CD4-positive, alpha-beta memory T cell (primary cell): ENCODE data around the gene RPL36. TPM values are rescaled to one million over a fixed set of nuclear protein-coding genes. Genes with fewer than 3 reads are reported as not detected.
"Not testable (repeated sequence)": the region's sequence is repeated elsewhere in the genome, so short reads cannot be mapped to it uniquely, and the experiment has no call there.

ENCODE experiments used
- CTCF ChIA-PET: fragments of 350-600 bp; sonication (Branson Sonifier 250); formaldehyde crosslinking; loops from one replicate; lab custom pipeline; 2021; ENCODE audit warnings: inconsistent platforms; ENCODE audit not compliant: partially characterized antibody; lab: Charles Lee
- POLR2A ChIA-PET: fragments of 350-600 bp; sonication (Branson Sonifier 250); formaldehyde crosslinking; loops from one replicate; lab custom pipeline; 2021; ENCODE audit not compliant: partially characterized antibody; lab: Charles Lee
- DNase-seq, 5 donors: peaks; one replicate each; pipeline versions ENCODE4 v3.0.0 to v3.0.0-alpha.2; 2020 to 2022; ENCODE audit warnings: mixed read lengths in 1 of 5
- H3K27ac ChIP-seq: one replicate; pipeline ENCODE4 v1.7.0; 2013; ENCODE audit warnings: low read depth, low read length
- H3K27me3 ChIP-seq: 2 replicates; pipeline ENCODE4 v1.7.0; 2013; ENCODE audit warnings: mild to moderate bottlenecking, low read length, moderate library complexity; ENCODE audit not compliant: insufficient read depth
- H3K36me3 ChIP-seq: 2 replicates; pipeline ENCODE4 v1.7.0; 2013; ENCODE audit warnings: mild to moderate bottlenecking, low read length, moderate library complexity; ENCODE audit not compliant: insufficient read depth
- H3K4me1 ChIP-seq: 2 replicates; pipeline ENCODE4 v1.7.0; 2013; ENCODE audit warnings: mild to moderate bottlenecking, low read length, moderate library complexity; ENCODE audit not compliant: insufficient read depth
- H3K4me3 ChIP-seq, 2 donors: one replicate each; pipeline ENCODE4 v1.7.0; 2013; ENCODE audit warnings: low read length in 2 of 2, mild to moderate bottlenecking in 1 of 2
- H3K9me3 ChIP-seq, 2 donors: one replicate each; pipeline ENCODE4 v1.7.0; 2013; ENCODE audit warnings: low read length in 2 of 2, control low read depth in 1 of 2; ENCODE audit not compliant: control insufficient read depth in 1 of 2
- H3K27ac Mint-ChIP-seq, 7 donors: one replicate each; pipeline ENCODE4 v1.8.0; 2020 to 2021; ENCODE audit warnings: mixed read lengths in 7 of 7, mild to moderate bottlenecking in 6 of 7, inconsistent platforms in 3 of 7, moderate library complexity in 3 of 7
- H3K27me3 Mint-ChIP-seq, 2 donors: one replicate each; pipeline ENCODE4 v1.8.0; 2020 to 2021; ENCODE audit warnings: mixed read lengths in 2 of 2
- H3K36me3 Mint-ChIP-seq, 2 donors: one replicate each; pipeline ENCODE4 v1.8.0; 2020 to 2021; ENCODE audit warnings: mixed read lengths in 2 of 2, inconsistent platforms in 1 of 2, mild to moderate bottlenecking in 1 of 2
- H3K4me1 Mint-ChIP-seq, 4 donors: one replicate each; pipeline ENCODE4 v1.8.0; 2020 to 2021; ENCODE audit warnings: mixed read lengths in 4 of 4, mild to moderate bottlenecking in 1 of 4
- H3K4me3 Mint-ChIP-seq, 8 donors: one replicate each; pipeline ENCODE4 v1.8.0; 2020 to 2021; ENCODE audit warnings: mixed read lengths in 8 of 8, mild to moderate bottlenecking in 7 of 8, moderate library complexity in 6 of 8, inconsistent platforms in 3 of 8
- H3K9me3 Mint-ChIP-seq, 8 donors: one replicate each; pipeline ENCODE4 v1.8.0; 2020 to 2021; ENCODE audit warnings: mixed read lengths in 8 of 8, mild to moderate bottlenecking in 5 of 8, inconsistent platforms in 3 of 8, moderate library complexity in 1 of 8
- intact Hi-C: fragments of 100-400 bp; cut with micrococcal nuclease; formaldehyde crosslinking; loops from one replicate; pipeline ENCODE4 v1.15.1; 2023
- polyA plus RNA-seq, 2 donors: library from polyadenylated mRNA; unstranded; fragments of 300-500 nt; fragmentation: Illumina TruSeq; gene quantifications; one replicate each; pipeline ENCODE4 v1.2.3, GENCODE V29; 2021
- total RNA-seq, 2 experiments: library from RNA; stranded (reverse); gene quantifications; one replicate each; pipeline ENCODE4 v1.2.3, GENCODE V29; 2021

RPL36 gene
- total and polyA plus RNA-seq, 4 experiments from 2014 or later, result 1,675 to 2,485 (median 1,812) TPM

GRCh38 chr19:5696196-5697021, 6.3 kb downstream of the RPL36 start:
- H3K4me3 ChIP-seq, result no peak overlapping the region
- ChIA-PET CTCF (no interaction called here), POLR2A (interaction anchor here (0.6 to 1.3 kb wide), 2 partner anchors 10 to 23 kb away, joined by 4 read pairs; partner anchors contain the start of gene LONP1)
- peaks cover 17% of the 10 kb centered on the region for H3K4me1 ChIP-seq
- no peaks in the 10 kb centered on the region for H3K9me3 ChIP-seq
- no peaks in the 10 kb centered on the region for H3K27me3 Mint-ChIP-seq
- H3K36me3 Mint-ChIP-seq, result peaks cover 0 to 47% of the 10 kb centered on the region in 2 donors
- peaks cover 47% of the 10 kb centered on the region for H3K36me3 ChIP-seq
- H3K27me3 ChIP-seq, result no peaks in the 10 kb centered on the region
- no peaks in the 10 kb centered on the region for H3K9me3 Mint-ChIP-seq
- no peak overlapping the region for H3K27ac ChIP-seq
- peaks cover 3 to 14% (median 6%) of the 10 kb centered on the region in 4 donors for H3K4me1 Mint-ChIP-seq
- intact Hi-C loops, result no loop called here
- no peak overlapping the region for H3K4me3 Mint-ChIP-seq
- peak overlapping the region in 2 of 7 donors; percentile 18 to 65 for H3K27ac Mint-ChIP-seq
- DNase-seq, result no peak

- H3K36me3 ChIP-seq, result peaks cover 43% of the 10 kb centered on the region
- H3K27ac ChIP-seq, result no peak overlapping the region
- Mint-ChIP-seq H3K9me3 (no peaks in the 10 kb centered on the region), H3K27me3 (no peaks in the 10 kb centered on the region), H3K27ac (peak overlapping the region in 3 of 7 donors; percentile 57 to 65 (median 63)), H3K36me3 (peaks cover 0 to 45% of the 10 kb centered on the region in 2 donors), H3K4me1 (peaks cover 0 to 10% (median 4%) of the 10 kb centered on the region in 4 donors), H3K4me3 (no peak overlapping the region)
- no peaks in the 10 kb centered on the region for H3K27me3 ChIP-seq
- peaks cover 9% of the 10 kb centered on the region for H3K4me1 ChIP-seq
- CTCF ChIA-PET, result no interaction called here
- POLR2A ChIA-PET, result interaction anchor here (1.5 kb wide), 1 partner anchor 22 kb away, joined by 4 read pairs; the partner anchor contains the start of gene LONP1
- no peak overlapping the region for H3K4me3 ChIP-seq
- intact Hi-C loops, result no loop called here
- no peaks in the 10 kb centered on the region for H3K9me3 ChIP-seq
- no peak for DNase-seq
Observed at GRCh38 chr19:5697022-5697889, 7.2 kb downstream of the RPL36 start.

GRCh38 chr19:5697890-5698634, 8.0 kb downstream of the RPL36 start:
- intact Hi-C loops, result no loop called here
- ChIA-PET POLR2A (interaction anchor here (1.3 to 1.9 kb wide), 3 partner anchors 7 to 22 kb away, joined by 4 to 7 read pairs (median 4); partner anchors contain the start of gene LONP1), CTCF (interaction anchor here (1.3 kb wide), 1 partner anchor 8 kb away, joined by 3 read pairs; the partner anchor contains the start of gene RPL36)
- peaks cover under 1 to 40% of the 10 kb centered on the region in 2 donors for H3K36me3 Mint-ChIP-seq
- no peaks in the 10 kb centered on the region for H3K27me3 Mint-ChIP-seq
- no peak for DNase-seq
- Histone ChIP-seq H3K36me3 (peaks cover 35% of the 10 kb centered on the region), H3K27ac (no peak overlapping the region), H3K27me3 (no peaks in the 10 kb centered on the region), H3K4me1 (peaks cover under 1% of the 10 kb centered on the region), H3K4me3 (no peak overlapping the region), H3K9me3 (no peaks in the 10 kb centered on the region)
- peaks cover 0 to 2% (median 2%) of the 10 kb centered on the region in 4 donors for H3K4me1 Mint-ChIP-seq
- H3K9me3 Mint-ChIP-seq, result no peaks in the 10 kb centered on the region
- peak overlapping the region in 1 of 7 donors; percentile 65 for H3K27ac Mint-ChIP-seq
- H3K4me3 Mint-ChIP-seq, result no peak overlapping the region

GRCh38 chr19:5698635-5699422, 8.7 kb downstream of the RPL36 start:
- Mint-ChIP-seq H3K4me1 (peaks cover 0 to 1% (median 0%) of the 10 kb centered on the region in 4 donors), H3K27me3 (no peaks in the 10 kb centered on the region), H3K36me3 (peaks cover 5 to 41% of the 10 kb centered on the region in 2 donors), H3K9me3 (no peaks in the 10 kb centered on the region), H3K27ac (peak overlapping the region in 3 of 7 donors; percentile 19 to 41 (median 35)), H3K4me3 (no peak overlapping the region)
- ChIA-PET CTCF (interaction anchor here (0.6 to 1.3 kb wide), 2 partner anchors 9 to 11 kb away, joined by 3 read pairs; partner anchors contain the start of gene RPL36), POLR2A (interaction anchor here (1.3 to 1.9 kb wide), 3 partner anchors 8 to 21 kb away, joined by 4 to 7 read pairs (median 4); partner anchors contain the start of gene LONP1)
- Histone ChIP-seq H3K27ac (no peak overlapping the region), H3K9me3 (no peaks in the 10 kb centered on the region), H3K4me3 (no peak overlapping the region), H3K4me1 (no peaks in the 10 kb centered on the region), H3K36me3 (peaks cover 36% of the 10 kb centered on the region), H3K27me3 (no peaks in the 10 kb centered on the region)
- no peak for DNase-seq
- intact Hi-C loops, result no loop called here

- Mint-ChIP-seq H3K4me3 (no peak overlapping the region), H3K4me1 (peaks cover 0 to 1% (median 0%) of the 10 kb centered on the region in 4 donors), H3K27ac (peak overlapping the region in 1 of 7 donors; percentile 15), H3K9me3 (no peaks in the 10 kb centered on the region), H3K27me3 (no peaks in the 10 kb centered on the region), H3K36me3 (peaks cover 5 to 33% of the 10 kb centered on the region in 2 donors)
- peaks cover 30% of the 10 kb centered on the region for H3K36me3 ChIP-seq
- H3K4me3 ChIP-seq, result no peak overlapping the region
- H3K4me1 ChIP-seq, result no peaks in the 10 kb centered on the region
- no peak for DNase-seq
- ChIA-PET POLR2A (interaction anchor here (0.8 to 1.3 kb wide), 3 partner anchors 9 to 19 kb away, joined by 3 read pairs; partner anchors contain the start of genes CATSPERD, LONP1 and RPL36), CTCF (no interaction called here)
- intact Hi-C loops, result no loop called here
- H3K27ac ChIP-seq, result no peak overlapping the region
- H3K27me3 ChIP-seq, result no peaks in the 10 kb centered on the region
- no peaks in the 10 kb centered on the region for H3K9me3 ChIP-seq
Observed at GRCh38 chr19:5700455-5701092, 10.5 kb downstream of the RPL36 start.

- intact Hi-C loops, POLR2A ChIA-PET, H3K27ac Mint-ChIP-seq, H3K4me1 ChIP-seq, H3K9me3 Mint-ChIP-seq, H3K4me3 ChIP-seq, H3K27me3 Mint-ChIP-seq, DNase-seq, CTCF ChIA-PET, H3K27me3 ChIP-seq, H3K4me3 Mint-ChIP-seq, H3K9me3 ChIP-seq, H3K27ac ChIP-seq, H3K4me1 Mint-ChIP-seq: not testable (repeated sequence)
- H3K36me3 ChIP-seq, result peaks cover 33% of the 10 kb centered on the region
- peaks cover 9 to 40% of the 10 kb centered on the region in 2 donors for H3K36me3 Mint-ChIP-seq
Observed at GRCh38 chr19:5702053-5702410, 11.9 kb downstream of the RPL36 start.
